Caki2 (cell line): ENCODE results near the gene ACSL4. TPM values are rescaled to one million over a fixed set of nuclear protein-coding genes. Genes with fewer than 3 reads are reported as not detected.
"Not testable (repeated sequence)": the region's sequence is repeated elsewhere in the genome, so short reads cannot be mapped to it uniquely, and the experiment has no call there.

Experiments used
- DNase-seq: peaks from one replicate; pipeline ENCODE4 v3.0.0-alpha.2; 2015; ENCODE audit warnings: low read depth
- in situ Hi-C: cut with HindIII; loops from 2 replicates; pipeline ENCODE4 v1.10.0; 2016; ENCODE audit warnings: low sequenced_read_pairs, low pct_unique_long_range_greater_than_20kb, mixed read lengths
- total RNA-seq: library from RNA; depleted of rRNA; stranded (reverse); fragments of >200 nt; shearing (Covaris generic); gene quantifications from 2 replicates; pipeline ENCODE4 v1.2.3, GENCODE V29; 2014; ENCODE audit warnings: low replicate concordance

Gene ACSL4
- total RNA-seq, 1 experiment from 2014 or later: 32.4 TPM

- DNase-seq: no peak
- in situ Hi-C loops: no loop called here
These were observed 45.2 kb downstream of the ACSL4 start for GRCh38 chrX:109687903-109688302.

GRCh38 chrX:109685656-109686078 is 47.4 kb downstream of the ACSL4 start:
- in situ Hi-C loops: no loop called here
- DNase-seq: no peak

GRCh38 chrX:109684136-109684535 is 48.9 kb downstream of the ACSL4 start:
- in situ Hi-C loops: no loop called here
- no peak for DNase-seq

GRCh38 chrX:109681475-109682081 is 51.5 kb downstream of the ACSL4 start:
- DNase-seq: no peak
- in situ Hi-C loops: no loop called here

GRCh38 chrX:109679820-109680219 is 53.2 kb downstream of the ACSL4 start:
- no peak for DNase-seq
- in situ Hi-C loops: no loop called here

GRCh38 chrX:109672239-109672638 is 60.8 kb downstream of the ACSL4 start:
- no peak for DNase-seq
- in situ Hi-C loops: no loop called here

GRCh38 chrX:109671170-109671569 is 61.9 kb downstream of the ACSL4 start:
- DNase-seq, in situ Hi-C loops: not testable (repeated sequence)

GRCh38 chrX:109667986-109668385 is 65.1 kb downstream of the ACSL4 start:
- in situ Hi-C loops: no loop called here
- DNase-seq: no peak

GRCh38 chrX:109660435-109661143 is 72.5 kb downstream of the ACSL4 start:
- DNase-seq: no peak
- in situ Hi-C loops: no loop called here

GRCh38 chrX:109658391-109658790 is 74.7 kb downstream of the ACSL4 start:
- no peak for DNase-seq
- in situ Hi-C loops: no loop called here

GRCh38 chrX:109657364-109657763 is 75.7 kb downstream of the ACSL4 start:
- in situ Hi-C loops, DNase-seq: not testable (repeated sequence)

GRCh38 chrX:109656774-109657173 is 76.3 kb downstream of the ACSL4 start:
- in situ Hi-C loops: no loop called here
- no peak for DNase-seq

- in situ Hi-C loops: no loop called here
- DNase-seq: no peak
These were observed 77.4 kb downstream of the ACSL4 start for GRCh38 chrX:109655502-109656201.

GRCh38 chrX:109654516-109655109 is 78.4 kb downstream of the ACSL4 start:
- in situ Hi-C loops: no loop called here
- no peak for DNase-seq

- in situ Hi-C loops: not testable (repeated sequence)
- DNase-seq: peak; percentile 12
These were observed 88.4 kb downstream of the ACSL4 start for GRCh38 chrX:109644671-109645070.

GRCh38 chrX:109643687-109644086 is 89.4 kb downstream of the ACSL4 start:
- no peak for DNase-seq
- in situ Hi-C loops: no loop called here

GRCh38 chrX:109638158-109638557 is 94.9 kb downstream of the ACSL4 start:
- no peak for DNase-seq
- in situ Hi-C loops: no loop called here

GRCh38 chrX:109637477-109637876 is 95.6 kb downstream of the ACSL4 start:
- in situ Hi-C loops, DNase-seq: not testable (repeated sequence)

GRCh38 chrX:109635146-109635545 is 97.9 kb downstream of the ACSL4 start:
- peak; percentile 8 for DNase-seq
- in situ Hi-C loops: no loop called here
